ENCODE data around the gene TK2.
"Not testable (repeated sequence)": the region's sequence is repeated elsewhere in the genome, so short reads cannot be mapped to it uniquely, and the experiment has no call there.

TK2 gene

GRCh38 chr16:66569827-66570405, 20.0 kb upstream of the TK2 start:
- no peaks in the 10 kb centered on the region for H3K4me1 ChIP-seq (ENCODE audit: control insufficient read depth, insufficient read depth, low read length)
- no peaks in the 10 kb centered on the region for H3K27me3 ChIP-seq (ENCODE audit: control insufficient read depth, insufficient read depth, low read length)
- H3K9ac ChIP-seq (ENCODE audit: low read depth, low read length): no peak overlapping the region
- no peak overlapping the region for H3K4me3 ChIP-seq (ENCODE audit: low read depth, low read length)
- no peak overlapping the region for H3K27ac ChIP-seq (ENCODE audit: low read depth, low read length)
- H3K36me3 ChIP-seq (ENCODE audit: control insufficient read depth, insufficient read depth, low read length): no peaks in the 10 kb centered on the region
- H3K9me3 ChIP-seq (ENCODE audit: control insufficient read depth, insufficient read depth, low read length): no peaks in the 10 kb centered on the region

- no peak overlapping the region for H3K9ac ChIP-seq (ENCODE audit: low read depth, low read length)
- H3K36me3 ChIP-seq (ENCODE audit: control insufficient read depth, insufficient read depth, low read length): no peaks in the 10 kb centered on the region
- no peaks in the 10 kb centered on the region for H3K9me3 ChIP-seq (ENCODE audit: control insufficient read depth, insufficient read depth, low read length)
- H3K4me1 ChIP-seq (ENCODE audit: control insufficient read depth, insufficient read depth, low read length): no peaks in the 10 kb centered on the region
- H3K27me3 ChIP-seq (ENCODE audit: control insufficient read depth, insufficient read depth, low read length): no peaks in the 10 kb centered on the region
- H3K4me3 ChIP-seq (ENCODE audit: low read depth, low read length): no peak overlapping the region
- H3K27ac ChIP-seq (ENCODE audit: low read depth, low read length): no peak overlapping the region
Measured at GRCh38 chr16:66569131-66569530, 19.2 kb upstream of the TK2 start.

GRCh38 chr16:66568355-66568754, 18.4 kb upstream of the TK2 start:
- Histone ChIP-seq H3K9ac (ENCODE audit: low read depth, low read length) (no peak overlapping the region), H3K27me3 (ENCODE audit: control insufficient read depth, insufficient read depth, low read length) (no peaks in the 10 kb centered on the region), H3K27ac (ENCODE audit: low read depth, low read length) (no peak overlapping the region), H3K36me3 (ENCODE audit: control insufficient read depth, insufficient read depth, low read length) (no peaks in the 10 kb centered on the region), H3K9me3 (ENCODE audit: control insufficient read depth, insufficient read depth, low read length) (no peaks in the 10 kb centered on the region), H3K4me1 (ENCODE audit: control insufficient read depth, insufficient read depth, low read length) (no peaks in the 10 kb centered on the region), H3K4me3 (ENCODE audit: low read depth, low read length) (no peak overlapping the region)

- not testable (repeated sequence) for H3K4me3 ChIP-seq (ENCODE audit: low read depth, low read length); H3K9ac ChIP-seq (ENCODE audit: low read depth, low read length); H3K4me1 ChIP-seq (ENCODE audit: control insufficient read depth, insufficient read depth, low read length); H3K9me3 ChIP-seq (ENCODE audit: control insufficient read depth, insufficient read depth, low read length); H3K27ac ChIP-seq (ENCODE audit: low read depth, low read length); H3K36me3 ChIP-seq (ENCODE audit: control insufficient read depth, insufficient read depth, low read length); H3K27me3 ChIP-seq (ENCODE audit: control insufficient read depth, insufficient read depth, low read length)
Measured at GRCh38 chr16:66567270-66567669, 17.3 kb upstream of the TK2 start.

- no peaks in the 10 kb centered on the region for H3K9me3 ChIP-seq (ENCODE audit: control insufficient read depth, insufficient read depth, low read length)
- H3K27ac ChIP-seq (ENCODE audit: low read depth, low read length): no peak within 1 kb of the TSS
- no peak within 1 kb of the TSS for H3K9ac ChIP-seq (ENCODE audit: low read depth, low read length)
- no peak within 1 kb of the TSS for H3K4me3 ChIP-seq (ENCODE audit: low read depth, low read length)
- H3K4me1 ChIP-seq (ENCODE audit: control insufficient read depth, insufficient read depth, low read length): no peaks in the 10 kb centered on the region
- H3K27me3 ChIP-seq (ENCODE audit: control insufficient read depth, insufficient read depth, low read length): no peaks in the 10 kb centered on the region
- H3K36me3 ChIP-seq (ENCODE audit: control insufficient read depth, insufficient read depth, low read length): no peaks in the 10 kb centered on the region
Measured at GRCh38 chr16:66566051-66566901, 16.4 kb upstream of the TK2 start, which contains the start of gene CMTM1. Gene CMTM1, plus strand, starts transcription at chr16:66566439. Its CDS starts 75 bp downstream, at chr16:66566514.

- no peaks in the 10 kb centered on the region for H3K27me3 ChIP-seq (ENCODE audit: control insufficient read depth, insufficient read depth, low read length)
- H3K9ac ChIP-seq (ENCODE audit: low read depth, low read length): no peak overlapping the region
- no peaks in the 10 kb centered on the region for H3K36me3 ChIP-seq (ENCODE audit: control insufficient read depth, insufficient read depth, low read length)
- no peaks in the 10 kb centered on the region for H3K9me3 ChIP-seq (ENCODE audit: control insufficient read depth, insufficient read depth, low read length)
- no peak overlapping the region for H3K27ac ChIP-seq (ENCODE audit: low read depth, low read length)
- H3K4me3 ChIP-seq (ENCODE audit: low read depth, low read length): no peak overlapping the region
- H3K4me1 ChIP-seq (ENCODE audit: control insufficient read depth, insufficient read depth, low read length): no peaks in the 10 kb centered on the region
Measured at GRCh38 chr16:66563574-66564334, 13.8 kb upstream of the TK2 start.

GRCh38 chr16:66562986-66563385, 13.1 kb upstream of the TK2 start:
- Histone ChIP-seq H3K4me1 (ENCODE audit: control insufficient read depth, insufficient read depth, low read length) (no peaks in the 10 kb centered on the region), H3K9me3 (ENCODE audit: control insufficient read depth, insufficient read depth, low read length) (no peaks in the 10 kb centered on the region), H3K9ac (ENCODE audit: low read depth, low read length) (no peak overlapping the region), H3K4me3 (ENCODE audit: low read depth, low read length) (no peak overlapping the region), H3K27ac (ENCODE audit: low read depth, low read length) (no peak overlapping the region), H3K36me3 (ENCODE audit: control insufficient read depth, insufficient read depth, low read length) (no peaks in the 10 kb centered on the region), H3K27me3 (ENCODE audit: control insufficient read depth, insufficient read depth, low read length) (no peaks in the 10 kb centered on the region)

GRCh38 chr16:66562409-66562808, 12.5 kb upstream of the TK2 start:
- no peaks in the 10 kb centered on the region for H3K9me3 ChIP-seq (ENCODE audit: control insufficient read depth, insufficient read depth, low read length)
- H3K27ac ChIP-seq (ENCODE audit: low read depth, low read length): no peak overlapping the region
- H3K9ac ChIP-seq (ENCODE audit: low read depth, low read length): no peak overlapping the region
- H3K36me3 ChIP-seq (ENCODE audit: control insufficient read depth, insufficient read depth, low read length): no peaks in the 10 kb centered on the region
- no peaks in the 10 kb centered on the region for H3K4me1 ChIP-seq (ENCODE audit: control insufficient read depth, insufficient read depth, low read length)
- no peak overlapping the region for H3K4me3 ChIP-seq (ENCODE audit: low read depth, low read length)
- H3K27me3 ChIP-seq (ENCODE audit: control insufficient read depth, insufficient read depth, low read length): no peaks in the 10 kb centered on the region

GRCh38 chr16:66561381-66562080, 11.6 kb upstream of the TK2 start:
- no peaks in the 10 kb centered on the region for H3K9me3 ChIP-seq (ENCODE audit: control insufficient read depth, insufficient read depth, low read length)
- H3K4me3 ChIP-seq (ENCODE audit: low read depth, low read length): no peak overlapping the region
- no peaks in the 10 kb centered on the region for H3K36me3 ChIP-seq (ENCODE audit: control insufficient read depth, insufficient read depth, low read length)
- no peak overlapping the region for H3K27ac ChIP-seq (ENCODE audit: low read depth, low read length)
- no peaks in the 10 kb centered on the region for H3K27me3 ChIP-seq (ENCODE audit: control insufficient read depth, insufficient read depth, low read length)
- H3K4me1 ChIP-seq (ENCODE audit: control insufficient read depth, insufficient read depth, low read length): no peaks in the 10 kb centered on the region
- H3K9ac ChIP-seq (ENCODE audit: low read depth, low read length): no peak overlapping the region

GRCh38 chr16:66560107-66560506, 10.2 kb upstream of the TK2 start:
- H3K9me3 ChIP-seq (ENCODE audit: control insufficient read depth, insufficient read depth, low read length): no peaks in the 10 kb centered on the region
- H3K27me3 ChIP-seq (ENCODE audit: control insufficient read depth, insufficient read depth, low read length): no peaks in the 10 kb centered on the region
- H3K4me1 ChIP-seq (ENCODE audit: control insufficient read depth, insufficient read depth, low read length): no peaks in the 10 kb centered on the region
- no peak overlapping the region for H3K4me3 ChIP-seq (ENCODE audit: low read depth, low read length)
- no peaks in the 10 kb centered on the region for H3K36me3 ChIP-seq (ENCODE audit: control insufficient read depth, insufficient read depth, low read length)
- H3K9ac ChIP-seq (ENCODE audit: low read depth, low read length): no peak overlapping the region
- H3K27ac ChIP-seq (ENCODE audit: low read depth, low read length): no peak overlapping the region

Measured in HUES48 (cell line).